ENCODE measurements around the gene LHFPL3.

LHFPL3 gene

GRCh38 chr7:104397442-104397841 is 69.0 kb downstream of the LHFPL3 start:
- H3K9me3 Mint-ChIP-seq: no peaks in the 10 kb centered on the region
- H3K4me3 Mint-ChIP-seq: no peak overlapping the region
- no peaks in the 10 kb centered on the region for H3K36me3 Mint-ChIP-seq (ENCODE audit: low read depth)
- H3K4me1 Mint-ChIP-seq: no peaks in the 10 kb centered on the region
- H3K27ac Mint-ChIP-seq: no peak overlapping the region
- TF ChIP-seq CTCF (IDR thresholded peaks at IDR 0.05): no peak
- peak; percentile 5 for DNase-seq
- peaks cover 7% of the 10 kb centered on the region for H3K27me3 Mint-ChIP-seq (ENCODE audit: low read depth, poor library complexity)

GRCh38 chr7:104408371-104408770 is 80.0 kb downstream of the LHFPL3 start:
- Mint-ChIP-seq H3K27ac (no peak overlapping the region), H3K4me1 (no peaks in the 10 kb centered on the region), H3K9me3 (peaks cover 4% of the 10 kb centered on the region), H3K36me3 (ENCODE audit: low read depth) (no peaks in the 10 kb centered on the region), H3K27me3 (ENCODE audit: low read depth, poor library complexity) (peaks cover 8% of the 10 kb centered on the region), H3K4me3 (no peak overlapping the region)
- no peak for DNase-seq
- TF ChIP-seq CTCF (IDR thresholded peaks at IDR 0.05): no peak

- no peaks in the 10 kb centered on the region for H3K4me1 Mint-ChIP-seq
These were observed 82.3 kb downstream of the LHFPL3 start for GRCh38 chr7:104410742-104411141.

GRCh38 chr7:104412911-104413310 is 84.5 kb downstream of the LHFPL3 start:
- Mint-ChIP-seq H3K36me3 (ENCODE audit: low read depth) (no peaks in the 10 kb centered on the region), H3K4me3 (no peak overlapping the region), H3K27ac (no peak overlapping the region), H3K27me3 (ENCODE audit: low read depth, poor library complexity) (peaks cover 5% of the 10 kb centered on the region), H3K9me3 (peaks cover 4% of the 10 kb centered on the region), H3K4me1 (no peaks in the 10 kb centered on the region)
- DNase-seq: no peak
- no peak for TF ChIP-seq CTCF (IDR thresholded peaks at IDR 0.05)

More at GRCh38 chr7:104410742-104411141, 82.3 kb downstream of the LHFPL3 start:
- no peaks in the 10 kb centered on the region for H3K36me3 Mint-ChIP-seq (ENCODE audit: low read depth)
- DNase-seq: no peak
- peaks cover 8% of the 10 kb centered on the region for H3K27me3 Mint-ChIP-seq (ENCODE audit: low read depth, poor library complexity)
- peaks cover 4% of the 10 kb centered on the region for H3K9me3 Mint-ChIP-seq
- no peak overlapping the region for H3K27ac Mint-ChIP-seq
- H3K4me3 Mint-ChIP-seq: no peak overlapping the region
- no peak for TF ChIP-seq CTCF (IDR thresholded peaks at IDR 0.05)

GRCh38 chr7:104414216-104414615 is 85.8 kb downstream of the LHFPL3 start:
- Mint-ChIP-seq H3K27me3 (ENCODE audit: low read depth, poor library complexity) (peaks cover 11% of the 10 kb centered on the region), H3K4me1 (no peaks in the 10 kb centered on the region), H3K4me3 (no peak overlapping the region), H3K27ac (no peak overlapping the region), H3K9me3 (no peaks in the 10 kb centered on the region), H3K36me3 (ENCODE audit: low read depth) (no peaks in the 10 kb centered on the region)
- TF ChIP-seq CTCF (IDR thresholded peaks at IDR 0.05): no peak
- no peak for DNase-seq

GRCh38 chr7:104415700-104416099 is 87.3 kb downstream of the LHFPL3 start:
- H3K9me3 Mint-ChIP-seq: no peaks in the 10 kb centered on the region
- no peak for TF ChIP-seq CTCF (IDR thresholded peaks at IDR 0.05)
- H3K4me3 Mint-ChIP-seq: no peak overlapping the region
- H3K27ac Mint-ChIP-seq: no peak overlapping the region
- peaks cover 11% of the 10 kb centered on the region for H3K27me3 Mint-ChIP-seq (ENCODE audit: low read depth, poor library complexity)
- no peaks in the 10 kb centered on the region for H3K4me1 Mint-ChIP-seq
- H3K36me3 Mint-ChIP-seq (ENCODE audit: low read depth): no peaks in the 10 kb centered on the region
- no peak for DNase-seq
